Mesendoderm (in vitro differentiated cells): ENCODE results near the gene TRIM72.
"Not testable (repeated sequence)": the region's sequence is repeated elsewhere in the genome, so short reads cannot be mapped to it uniquely, and the experiment has no call there.

Experiments
- DNase-seq: peaks from one replicate; pipeline ENCODE4 v3.0.0; 2013
- H2AK5ac ChIP-seq: 2 replicates; pipeline ENCODE4 v1.6.1; 2013; ENCODE audit warnings: low read length, inconsistent platforms
- H2BK120ac ChIP-seq: 2 replicates; pipeline ENCODE4 v1.6.1; 2013; ENCODE audit warnings: low read depth, mild to moderate bottlenecking, low read length, moderate library complexity, mixed read lengths
- H2BK15ac ChIP-seq: replicated peaks from 2 replicates; pipeline ENCODE4 v1.6.1; 2013; ENCODE audit warnings: low read depth, mild to moderate bottlenecking, moderate library complexity
- H2BK5ac ChIP-seq: 2 replicates; pipeline ENCODE4 v1.6.1; 2013; ENCODE audit warnings: low read length, inconsistent platforms
- H3K18ac ChIP-seq: 2 replicates; pipeline ENCODE4 v1.6.1; 2013; ENCODE audit warnings: mild to moderate bottlenecking, low read length, mixed read lengths
- H3K23ac ChIP-seq: one replicate; pipeline ENCODE4 v1.6.1; 2013; ENCODE audit warnings: low read length
- H3K27ac ChIP-seq: 2 replicates; pipeline ENCODE4 v1.5.1; 2013; ENCODE audit warnings: low read depth, mild to moderate bottlenecking, inconsistent platforms, low read length, moderate library complexity
- H3K27me3 ChIP-seq: 2 replicates; pipeline ENCODE4 v1.6.1; 2013; ENCODE audit warnings: low read length, control low read depth, mild to moderate bottlenecking, inconsistent platforms; ENCODE audit not compliant: insufficient read depth, poor library complexity
- H3K36me3 ChIP-seq: 2 replicates; pipeline ENCODE4 v1.6.1; 2013; ENCODE audit warnings: low read length, inconsistent platforms; ENCODE audit not compliant: control insufficient read depth, insufficient read depth
- H3K4ac ChIP-seq: one replicate; pipeline ENCODE4 v1.6.1; 2013; ENCODE audit warnings: low read depth, mild to moderate bottlenecking, low read length, moderate library complexity
- H3K4me1 ChIP-seq: 2 replicates; pipeline ENCODE4 v1.6.1; 2013; ENCODE audit warnings: low read depth, low read length, inconsistent platforms; ENCODE audit not compliant: control insufficient read depth
- H3K4me2 ChIP-seq: 2 replicates; pipeline ENCODE4 v1.6.1; 2013; ENCODE audit warnings: low read length
- H3K4me3 ChIP-seq: 2 replicates; pipeline ENCODE4 v1.5.1; 2013; ENCODE audit warnings: mild to moderate bottlenecking, low read length
- H3K56ac ChIP-seq: one replicate; pipeline ENCODE4 v1.6.1; 2013; ENCODE audit warnings: low read length
- H3K79me1 ChIP-seq: 2 replicates; pipeline ENCODE4 v1.6.1; 2013; ENCODE audit warnings: low read length, inconsistent platforms
- H3K79me2 ChIP-seq: 2 replicates; pipeline ENCODE4 v1.6.1; 2013; ENCODE audit warnings: mild to moderate bottlenecking, low read length; ENCODE audit not compliant: control insufficient read depth, insufficient read depth
- H3K9ac ChIP-seq: 2 replicates; pipeline ENCODE4 v1.6.1; 2013; ENCODE audit warnings: low read length, inconsistent platforms
- H4K5ac ChIP-seq: one replicate; pipeline ENCODE4 v1.6.1; 2013; ENCODE audit warnings: low read length
- H4K8ac ChIP-seq: one replicate; pipeline ENCODE4 v1.6.1; 2013; ENCODE audit warnings: low read depth, mild to moderate bottlenecking, control low read depth, low read length, moderate library complexity
- WGBS: extraction: QIAGEN DNeasy Blood & Tissue Kit; methylation state at CpG from one replicate; pipeline ENCODE4 v1.1.7; 2013; ENCODE audit warnings: low lambda C conversion rate, missing lambda C conversion rate; ENCODE audit not compliant: insufficient coverage; ENCODE audit errors: extremely low coverage; 5-methylcytosine and 5-hydroxymethylcytosine counted together

TRIM72 gene

GRCh38 chr16:31198207-31198882 is 15.6 kb upstream of the TRIM72 start:
- Histone ChIP-seq H3K79me1 (peaks cover 5% of the 10 kb centered on the region), H3K18ac (no peak overlapping the region), H2BK15ac (no peak overlapping the region), H3K27ac (no peak overlapping the region), H4K5ac (no peak overlapping the region), H3K36me3 (peaks cover 13% of the 10 kb centered on the region), H3K4me2 (no peak overlapping the region), H3K4me3 (no peak overlapping the region), H4K8ac (no peak overlapping the region), H3K27me3 (no peaks in the 10 kb centered on the region), H3K23ac (no peak overlapping the region), H3K4me1 (peaks cover 2% of the 10 kb centered on the region), H2AK5ac (no peak overlapping the region), H3K56ac (no peak overlapping the region), H3K4ac (no peak overlapping the region), H3K79me2 (no peaks in the 10 kb centered on the region), H2BK120ac (no peak overlapping the region), H2BK5ac (no peak overlapping the region), H3K9ac (no peak overlapping the region)
- no peak for DNase-seq
- no CpG with 5 or more reads among the region's 7 CpGs for WGBS

- Histone ChIP-seq H3K4me3 (no peak overlapping the region), H3K79me1 (peaks cover 2% of the 10 kb centered on the region), H3K27me3 (no peaks in the 10 kb centered on the region)
These were observed 14.4 kb upstream of the TRIM72 start for GRCh38 chr16:31199430-31200041.

GRCh38 chr16:31200111-31200510 is 13.8 kb upstream of the TRIM72 start:
- H2BK120ac ChIP-seq, H3K4me3 ChIP-seq, H3K79me1 ChIP-seq, H3K27ac ChIP-seq, H3K4ac ChIP-seq, H2BK5ac ChIP-seq, H3K27me3 ChIP-seq, H4K8ac ChIP-seq, H3K4me1 ChIP-seq, DNase-seq, H2BK15ac ChIP-seq, H2AK5ac ChIP-seq, H4K5ac ChIP-seq, H3K23ac ChIP-seq, H3K18ac ChIP-seq, H3K4me2 ChIP-seq, H3K9ac ChIP-seq, H3K36me3 ChIP-seq, H3K56ac ChIP-seq, H3K79me2 ChIP-seq: not testable (repeated sequence)
- no CpG with 5 or more reads among the region's 8 CpGs for whole genome bisulfite sequencing

More at GRCh38 chr16:31199430-31200041, 14.4 kb upstream of the TRIM72 start:
- Histone ChIP-seq H4K8ac (no peak overlapping the region), H4K5ac (no peak overlapping the region), H2AK5ac (no peak overlapping the region), H3K27ac (no peak overlapping the region), H3K18ac (no peak overlapping the region), H3K4me2 (no peak overlapping the region), H3K56ac (no peak overlapping the region), H2BK15ac (no peak overlapping the region), H3K4ac (no peak overlapping the region), H3K79me2 (no peaks in the 10 kb centered on the region), H3K23ac (no peak overlapping the region), H3K4me1 (peaks cover 2% of the 10 kb centered on the region), H3K36me3 (peaks cover 7% of the 10 kb centered on the region), H2BK5ac (no peak overlapping the region), H3K9ac (no peak overlapping the region), H2BK120ac (no peak overlapping the region)
- no peak for DNase-seq
- no CpG with 5 or more reads among the region's 5 CpGs for WGBS

GRCh38 chr16:31200821-31201568 is 12.9 kb upstream of the TRIM72 start:
- H3K27me3 ChIP-seq: no peaks in the 10 kb centered on the region
- peak overlapping the region; percentile 24 for H3K27ac ChIP-seq
- H3K36me3 ChIP-seq: peaks cover 5% of the 10 kb centered on the region
- no CpG with 5 or more reads among the region's 8 CpGs for WGBS
- H3K79me1 ChIP-seq: no peaks in the 10 kb centered on the region
- H4K5ac ChIP-seq: no peak overlapping the region
- peak overlapping the region; percentile 75 for H3K56ac ChIP-seq
- H3K4me2 ChIP-seq: peak overlapping the region; percentile 13
- no peak overlapping the region for H2BK5ac ChIP-seq
- H2AK5ac ChIP-seq: no peak overlapping the region
- H2BK15ac ChIP-seq: no peak overlapping the region
- no peak overlapping the region for H2BK120ac ChIP-seq
- H3K23ac ChIP-seq: no peak overlapping the region
- H3K4ac ChIP-seq: no peak overlapping the region
- no peak overlapping the region for H4K8ac ChIP-seq
- H3K9ac ChIP-seq: peak overlapping the region; percentile 76
- peaks cover 2% of the 10 kb centered on the region for H3K4me1 ChIP-seq
- no peak overlapping the region for H3K18ac ChIP-seq
- no peaks in the 10 kb centered on the region for H3K79me2 ChIP-seq
- peak; percentile 70 for DNase-seq
- no peak overlapping the region for H3K4me3 ChIP-seq

- peak; percentile 88 for DNase-seq
These were observed 12.1 kb upstream of the TRIM72 start for GRCh38 chr16:31201582-31202413.

More at GRCh38 chr16:31201582-31202413, 12.1 kb upstream of the TRIM72 start:
- no CpG with 5 or more reads among the region's 35 CpGs for WGBS
- no peak overlapping the region for H2BK15ac ChIP-seq
- H2BK120ac ChIP-seq: no peak overlapping the region
- H3K27ac ChIP-seq: peak overlapping the region; percentile 24
- peaks cover 2% of the 10 kb centered on the region for H3K4me1 ChIP-seq
- H3K4me2 ChIP-seq: peak overlapping the region; percentile 38
- H2BK5ac ChIP-seq: no peak overlapping the region
- H4K8ac ChIP-seq: no peak overlapping the region
- no peaks in the 10 kb centered on the region for H3K79me1 ChIP-seq
- H3K79me2 ChIP-seq: no peaks in the 10 kb centered on the region
- H3K23ac ChIP-seq: no peak overlapping the region
- peak overlapping the region; percentile 76 for H3K9ac ChIP-seq
- no peaks in the 10 kb centered on the region for H3K36me3 ChIP-seq
- no peak overlapping the region for H3K4ac ChIP-seq
- H2AK5ac ChIP-seq: no peak overlapping the region
- H3K4me3 ChIP-seq: peak overlapping the region; percentile 41
- peak overlapping the region; percentile 93 for H3K56ac ChIP-seq
- H4K5ac ChIP-seq: no peak overlapping the region
- H3K18ac ChIP-seq: no peak overlapping the region
- H3K27me3 ChIP-seq: no peaks in the 10 kb centered on the region
